ENCODE measurements around the gene IFNL4. TPM values are rescaled to one million over a fixed set of nuclear protein-coding genes. Genes with fewer than 3 reads are reported as not detected.

The IFNL4 gene
- total RNA-seq, 2 donors from 2014 or later: not detected

- Histone ChIP-seq H3K9me3 (no peaks in the 10 kb centered on the region), H3K36me3 (no peaks in the 10 kb centered on the region), H3K9ac (ENCODE audit: low read depth in 2 of 2, low read length in 2 of 2) (no peak overlapping the region), H3K4me1 (no peaks in the 10 kb centered on the region), H3K27me3 (no peaks in the 10 kb centered on the region), H3K4me3 (no peak overlapping the region), H3K27ac (no peak overlapping the region)
- TF ChIP-seq CTCF (IDR thresholded peaks at IDR 0.05): no peak
- intact Hi-C loops (cut with DNase I): no loop called here
- no peak for DNase-seq
Observed at GRCh38 chr19:39238944-39239343, 9.7 kb downstream of the IFNL4 start.

GRCh38 chr19:39238209-39238608 lies 10.4 kb downstream of the IFNL4 start:
- intact Hi-C loops (cut with DNase I): no loop called here
- Histone ChIP-seq H3K36me3 (no peaks in the 10 kb centered on the region), H3K4me1 (no peaks in the 10 kb centered on the region), H3K4me3 (no peak overlapping the region), H3K27ac (no peak overlapping the region), H3K9me3 (no peaks in the 10 kb centered on the region), H3K27me3 (no peaks in the 10 kb centered on the region), H3K9ac (ENCODE audit: low read depth in 2 of 2, low read length in 2 of 2) (no peak overlapping the region)
- TF ChIP-seq CTCF (IDR thresholded peaks at IDR 0.05): no peak
- no peak for DNase-seq

GRCh38 chr19:39237200-39238184 lies 11.2 kb downstream of the IFNL4 start:
- no peak for TF ChIP-seq CTCF (IDR thresholded peaks at IDR 0.05)
- no peaks in the 10 kb centered on the region for H3K9me3 ChIP-seq
- H3K4me3 ChIP-seq: no peak overlapping the region
- no peak overlapping the region for H3K27ac ChIP-seq
- no peak overlapping the region for H3K9ac ChIP-seq (ENCODE audit: low read depth in 2 of 2, low read length in 2 of 2)
- H3K36me3 ChIP-seq: no peaks in the 10 kb centered on the region
- DNase-seq: peak; percentile 61
- intact Hi-C loops (cut with DNase I): no loop called here
- no peaks in the 10 kb centered on the region for H3K27me3 ChIP-seq
- no peaks in the 10 kb centered on the region for H3K4me1 ChIP-seq

GRCh38 chr19:39236527-39236926 lies 12.1 kb downstream of the IFNL4 start:
- intact Hi-C loops (cut with DNase I): no loop called here
- DNase-seq: no peak
- H3K36me3 ChIP-seq: no peaks in the 10 kb centered on the region
- H3K4me3 ChIP-seq: no peak overlapping the region
- no peak for TF ChIP-seq CTCF (IDR thresholded peaks at IDR 0.05)
- no peak overlapping the region for H3K9ac ChIP-seq (ENCODE audit: low read depth in 2 of 2, low read length in 2 of 2)
- H3K4me1 ChIP-seq: no peaks in the 10 kb centered on the region
- no peaks in the 10 kb centered on the region for H3K27me3 ChIP-seq
- H3K9me3 ChIP-seq: no peaks in the 10 kb centered on the region
- H3K27ac ChIP-seq: no peak overlapping the region

GRCh38 chr19:39232708-39233107 lies 15.9 kb downstream of the IFNL4 start:
- H3K4me3 ChIP-seq: no peak overlapping the region
- intact Hi-C loops (cut with DNase I): no loop called here
- no peak for TF ChIP-seq CTCF (IDR thresholded peaks at IDR 0.05)
- no peaks in the 10 kb centered on the region for H3K27me3 ChIP-seq
- no peak overlapping the region for H3K27ac ChIP-seq
- H3K36me3 ChIP-seq: no peaks in the 10 kb centered on the region
- no peak for DNase-seq
- no peaks in the 10 kb centered on the region for H3K4me1 ChIP-seq
- no peaks in the 10 kb centered on the region for H3K9me3 ChIP-seq
- no peak overlapping the region for H3K9ac ChIP-seq (ENCODE audit: low read depth in 2 of 2, low read length in 2 of 2)
